ENCODE measurements around the gene TBC1D24.

TBC1D24 gene

GRCh38 chr16:2450975-2451381 is 23.9 kb upstream of the TBC1D24 start:
- DNase-seq, result no peak

DNA sequence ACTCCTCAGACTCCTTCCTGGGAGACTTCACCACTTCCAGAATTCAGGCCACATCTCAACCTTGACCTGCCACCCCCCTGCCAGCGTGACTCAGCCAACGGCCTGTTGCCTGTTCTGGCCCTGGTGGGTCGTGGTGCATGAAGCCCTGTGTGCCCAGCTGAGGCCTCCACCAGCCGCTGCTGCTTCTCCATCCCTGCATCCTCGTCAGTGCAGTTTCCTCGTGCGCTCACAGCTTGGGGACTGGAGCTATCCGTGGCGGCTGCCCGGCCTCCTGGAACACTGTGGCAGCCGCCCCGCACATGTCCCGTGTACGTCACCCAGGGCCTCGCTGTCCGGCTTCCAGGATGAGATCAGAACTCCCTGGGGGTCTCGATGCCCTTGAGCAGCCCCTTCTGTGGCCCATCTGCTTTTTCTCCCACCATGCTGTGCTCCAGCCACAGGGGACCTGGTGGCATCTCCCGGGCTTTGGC is 23.0 kb upstream of the TBC1D24 start:
- no peak for DNase-seq

DNA sequence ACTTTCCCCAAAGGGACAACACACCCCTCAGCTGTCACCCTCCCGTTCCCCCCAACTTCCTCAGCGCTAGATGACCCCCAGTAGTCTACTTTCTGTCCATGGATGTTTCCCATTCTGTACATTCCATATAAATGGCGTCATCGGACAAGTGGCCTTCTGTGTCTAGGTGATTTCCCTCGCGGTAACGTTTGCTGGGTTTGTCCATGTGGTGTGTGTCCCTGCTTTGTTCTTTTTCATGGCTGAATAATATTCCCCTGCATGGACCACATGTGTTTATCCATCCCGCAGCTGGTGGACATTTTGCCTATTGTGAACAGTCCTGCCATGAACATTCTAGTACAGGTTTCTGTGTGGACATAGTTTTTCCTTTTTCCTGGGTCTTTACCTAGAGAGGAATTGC is 22.3 kb upstream of the TBC1D24 start:
- no peak for DNase-seq

DNA sequence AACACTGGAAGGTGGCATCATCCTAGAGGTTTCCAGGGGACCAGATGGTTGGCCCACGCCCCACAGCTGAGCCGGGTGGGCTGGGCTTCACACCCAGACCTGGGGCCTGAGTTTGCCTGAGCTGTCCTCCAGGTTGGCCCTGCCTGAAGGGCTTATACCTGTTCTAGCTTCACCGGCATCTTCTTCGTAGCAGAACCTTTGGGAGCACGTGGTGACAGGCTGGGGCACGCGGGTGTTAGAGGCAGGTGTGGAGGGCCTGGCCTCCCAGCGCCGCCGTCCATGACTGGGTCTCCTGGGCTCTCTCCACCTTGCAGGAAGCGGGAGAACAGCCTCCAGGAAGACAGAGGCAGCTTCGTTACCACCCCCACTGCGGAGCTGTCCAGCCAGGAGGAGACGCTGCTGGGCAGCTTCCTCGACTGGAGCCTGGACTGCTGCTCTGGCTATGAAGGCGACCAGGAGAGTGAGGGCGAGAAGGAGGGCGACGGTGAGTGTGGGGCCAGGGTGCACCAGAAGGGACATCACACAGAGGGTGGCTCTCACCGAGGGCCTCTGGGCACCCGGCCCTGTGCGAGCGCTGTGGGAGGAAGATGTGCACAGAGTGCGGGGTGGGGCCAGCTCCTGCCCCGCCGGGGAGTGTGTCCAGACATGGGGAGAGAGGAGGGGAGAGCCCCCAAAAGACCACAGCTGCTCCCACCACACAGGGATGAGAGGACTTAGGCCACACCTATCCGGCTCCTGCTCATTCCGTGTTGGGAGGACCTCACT is 19.7 kb upstream of the TBC1D24 start:
- no peak for DNase-seq

GRCh38 chr16:2456551-2457153 is 18.3 kb upstream of the TBC1D24 start:
- no peak for DNase-seq

- no peak for DNase-seq
These were observed 17.7 kb upstream of the TBC1D24 start for GRCh38 chr16:2457267-2457666.

GRCh38 chr16:2457946-2458345 is 17.0 kb upstream of the TBC1D24 start:
- no peak for DNase-seq

DNA sequence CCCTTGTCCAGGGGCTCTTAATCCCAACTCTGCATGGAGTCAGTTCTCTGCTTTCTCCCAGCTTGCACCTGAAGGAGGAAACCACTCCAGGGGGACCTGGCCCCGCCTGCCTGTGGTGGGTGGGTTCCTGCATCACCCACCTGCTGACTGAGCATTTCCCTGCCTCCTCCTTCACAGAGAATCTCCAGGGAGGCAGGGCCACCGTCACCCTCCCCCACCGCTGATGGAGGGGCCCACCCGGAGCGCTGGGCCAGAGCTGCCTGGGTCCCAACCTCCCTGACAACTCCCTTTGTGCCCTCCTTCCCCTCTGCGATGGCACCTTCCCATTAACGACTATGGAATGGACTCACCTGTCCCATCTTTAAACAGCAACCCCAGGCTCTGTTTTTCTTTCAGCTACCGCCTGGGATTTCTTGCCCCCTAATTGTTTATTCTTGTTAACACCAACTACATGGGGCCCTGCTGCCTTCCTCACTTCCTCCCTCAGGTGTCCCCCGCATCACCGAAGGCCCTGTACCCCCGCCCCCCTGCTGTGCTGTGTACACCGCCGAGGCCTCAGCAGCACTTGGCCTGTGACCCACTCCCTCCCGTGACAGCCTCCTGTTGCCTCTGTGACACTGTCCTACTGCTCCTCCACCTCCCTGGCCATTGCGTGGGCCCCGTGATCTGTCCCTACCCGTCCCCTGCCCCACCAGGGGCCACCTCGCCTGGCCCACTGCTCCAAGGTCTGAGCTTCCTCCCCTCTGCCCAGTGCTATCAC is 15.9 kb upstream of the TBC1D24 start:
- no peak for DNase-seq

DNA sequence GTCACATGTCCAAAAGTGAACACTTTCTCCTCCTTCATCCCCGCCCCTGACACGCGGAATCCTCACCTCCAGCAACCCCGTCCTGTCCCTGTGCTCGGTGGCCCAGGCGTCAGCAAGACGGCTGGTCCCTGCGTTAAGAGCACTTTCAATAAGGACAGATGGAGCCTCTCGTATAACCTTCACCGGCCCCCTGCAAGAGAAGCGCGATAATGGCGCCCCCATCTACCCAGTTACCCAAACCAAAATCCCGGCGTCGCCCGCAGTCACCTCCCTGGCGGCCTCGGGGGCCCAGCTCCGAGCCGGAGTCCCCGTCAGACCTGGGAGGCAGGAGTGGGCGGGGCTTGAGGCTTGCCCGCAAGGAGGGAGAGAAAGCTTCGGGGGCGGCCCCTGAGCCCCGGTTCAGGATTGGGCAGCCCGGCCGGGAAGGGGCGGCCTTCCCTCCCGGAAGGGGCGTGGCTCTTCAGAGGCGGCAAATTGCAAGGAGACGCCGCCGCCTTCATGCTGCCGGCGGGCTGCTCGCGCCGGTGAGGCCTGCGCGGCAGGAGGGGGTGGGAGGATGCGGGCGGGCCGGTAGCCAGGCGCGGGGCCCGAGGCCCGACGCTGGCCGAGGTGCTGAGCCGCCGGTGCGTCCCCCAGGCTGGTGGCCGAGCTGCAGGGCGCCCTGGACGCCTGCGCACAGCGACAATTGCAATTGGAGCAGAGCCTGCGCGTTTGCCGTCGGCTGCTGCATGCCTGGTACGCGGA is 15.1 kb upstream of the TBC1D24 start, which contains the start of gene TEDC2:
TSS of gene TEDC2 (plus strand) at position 463 of the 744 bp plus-strand sequence. CDS start at position 499, 36 bp downstream.
- DNase-seq, result peak; percentile 97

- DNase-seq, result no peak
These were observed 14.6 kb upstream of the TBC1D24 start for GRCh38 chr16:2460391-2460713.

DNA sequence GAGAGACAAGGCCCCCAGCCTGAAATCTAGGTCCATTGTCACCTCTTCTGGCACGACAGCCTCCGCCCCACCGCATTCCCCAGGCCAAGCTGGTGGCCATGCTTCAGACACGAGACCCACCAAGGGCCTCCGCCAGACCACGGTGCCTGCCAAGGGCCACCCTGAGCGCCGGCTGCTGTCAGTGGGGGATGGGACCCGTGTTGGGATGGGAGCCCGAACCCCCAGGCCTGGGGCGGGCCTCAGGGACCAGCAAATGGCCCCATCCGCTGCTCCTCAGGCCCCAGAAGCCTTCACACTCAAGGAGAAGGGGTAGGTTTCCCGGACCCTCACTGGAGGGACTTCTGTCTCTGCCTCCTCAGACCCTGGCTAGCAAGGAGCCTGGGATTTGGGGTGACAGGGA is 14.0 kb upstream of the TBC1D24 start:
- no peak for DNase-seq

- no peak for DNase-seq
These were observed 12.7 kb upstream of the TBC1D24 start for GRCh38 chr16:2462031-2462866.

DNA sequence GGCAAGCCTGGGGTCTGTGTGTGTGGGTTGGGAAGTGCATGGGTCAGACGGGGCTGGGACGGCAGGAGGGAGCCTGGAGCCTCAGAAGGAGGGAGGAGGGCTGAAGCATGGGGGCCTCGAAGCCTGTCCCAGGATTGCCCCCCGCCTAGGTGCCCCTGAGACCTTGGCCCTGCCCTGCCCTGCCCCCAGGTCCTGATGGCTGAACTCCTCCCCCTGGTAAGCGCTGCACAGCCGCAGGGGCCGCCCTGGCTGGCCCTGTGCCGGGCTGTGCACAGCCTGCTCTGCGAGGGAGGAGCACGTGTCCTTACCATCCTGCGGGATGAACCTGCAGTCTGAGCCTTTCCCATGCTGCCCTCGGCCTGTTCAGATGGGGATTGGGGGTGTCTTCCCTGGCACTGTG is 10.6 kb upstream of the TBC1D24 start:
- DNase-seq, result no peak

DNA sequence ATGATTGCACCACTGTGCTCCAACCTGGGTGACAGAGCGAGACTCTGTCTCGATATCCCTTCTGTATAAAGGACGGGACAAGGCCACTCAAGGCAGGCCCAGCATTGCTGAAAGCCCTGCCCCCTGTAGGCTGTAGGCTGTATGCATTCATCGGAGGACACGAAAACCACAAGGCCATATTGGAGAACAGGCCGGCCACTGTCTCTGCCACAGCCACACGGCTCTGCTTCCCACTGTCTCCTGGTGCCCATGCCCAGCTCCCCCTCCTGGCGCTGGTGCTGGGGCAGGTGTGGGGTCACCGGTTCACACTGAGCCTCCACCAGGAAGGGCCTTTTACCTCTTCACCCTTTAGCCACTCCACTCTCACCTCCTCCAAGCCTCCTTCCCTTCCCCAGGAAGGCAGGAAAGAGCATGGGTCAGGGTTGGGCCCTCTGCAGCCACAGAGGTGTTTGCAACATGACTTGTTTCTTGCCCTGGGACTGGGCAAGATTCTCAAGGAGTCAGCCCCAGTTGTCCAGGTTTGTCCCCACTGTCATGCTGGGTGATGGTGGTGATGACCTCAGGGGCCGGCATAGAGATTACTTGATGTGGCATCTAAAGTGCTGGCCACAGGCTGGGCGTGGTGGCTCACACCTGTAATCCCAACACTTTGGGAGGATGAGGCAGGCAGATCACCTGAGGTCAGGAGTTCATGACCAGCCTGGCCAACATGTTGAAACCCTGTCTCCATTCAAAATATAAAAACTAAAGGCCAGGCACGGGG is 9.1 kb upstream of the TBC1D24 start:
- no peak for DNase-seq

DNA sequence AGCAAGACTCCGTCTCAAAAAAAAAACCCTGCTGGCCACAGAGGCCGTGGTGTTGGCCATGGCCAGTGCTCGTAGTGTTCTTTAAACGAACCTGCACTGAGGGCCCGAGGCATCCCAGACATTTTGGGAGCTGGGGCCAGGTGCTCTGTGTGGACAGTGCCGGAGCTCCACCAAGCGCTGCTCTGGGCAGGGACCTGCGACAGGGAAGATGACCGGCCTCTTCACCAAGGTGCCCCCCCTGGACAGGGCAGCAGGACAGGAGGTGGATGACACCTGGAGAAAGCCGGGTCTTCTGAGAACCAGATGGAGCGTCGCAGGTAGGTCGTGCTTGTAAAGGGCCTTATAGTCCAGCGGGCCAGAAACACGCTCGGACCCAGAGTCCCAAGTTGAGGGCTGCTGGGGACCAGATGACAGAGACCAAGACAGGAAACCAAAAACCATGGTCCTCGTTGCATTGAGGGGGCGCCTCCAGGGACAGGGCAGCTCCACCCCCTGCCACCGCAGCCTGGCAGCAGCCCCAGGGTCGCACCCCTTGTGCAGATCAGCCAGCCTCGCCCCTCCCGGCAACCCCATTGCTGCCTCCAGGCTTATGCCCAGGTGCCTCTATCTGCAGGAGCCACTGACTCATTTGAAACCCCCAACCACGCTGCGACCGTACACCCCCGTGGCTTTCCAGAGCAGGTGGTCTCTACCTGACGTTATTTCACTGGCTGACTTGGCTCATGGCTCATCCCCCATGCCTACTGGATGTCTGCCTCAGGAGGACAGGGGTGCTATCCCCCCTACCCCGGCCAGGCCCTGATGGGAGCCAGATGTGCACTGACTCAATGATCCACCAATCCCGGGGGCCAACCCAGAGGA is 8.0 kb upstream of the TBC1D24 start:
- DNase-seq, result no peak

DNA sequence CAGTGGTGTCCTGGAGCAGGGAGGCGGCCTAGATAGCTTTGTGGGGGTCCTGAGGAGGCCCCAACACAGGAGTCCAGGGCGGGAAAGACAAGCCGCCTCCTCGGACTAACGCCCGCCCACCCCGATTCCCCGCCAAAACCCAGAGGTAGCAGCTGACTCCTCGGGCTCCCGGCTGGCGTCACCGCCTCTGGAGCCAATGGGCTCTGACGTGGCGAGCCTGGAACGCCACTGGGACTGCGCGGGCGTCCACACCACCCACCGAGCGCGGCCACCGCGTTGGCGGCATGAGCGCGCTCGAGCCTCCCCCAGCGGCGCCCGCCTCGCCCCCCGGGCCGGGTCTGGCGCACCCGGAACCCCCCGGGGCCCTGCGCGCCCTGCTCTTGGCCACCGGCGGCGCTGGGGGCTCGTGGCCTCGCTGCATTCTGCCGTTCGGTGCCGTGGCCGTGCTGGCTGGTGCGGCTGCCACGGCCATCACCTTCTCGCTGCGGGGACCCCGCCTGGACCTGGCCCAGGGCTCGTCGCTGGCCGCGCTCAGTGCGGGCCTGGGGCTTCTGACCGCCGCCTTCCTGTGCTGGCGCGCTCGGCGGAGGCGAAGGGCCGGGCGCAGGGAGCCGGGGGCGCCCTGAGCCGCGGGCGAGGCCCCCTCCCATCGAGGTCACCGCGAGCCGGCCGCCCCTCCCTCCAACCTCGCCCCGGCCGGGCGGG is 7.2 kb upstream of the TBC1D24 start:
- no peak for DNase-seq

GRCh38 chr16:2468233-2468724 is 6.6 kb upstream of the TBC1D24 start:
- no peak for DNase-seq

GRCh38 chr16:2468725-2469398 is 6.1 kb upstream of the TBC1D24 start:
- DNase-seq, result no peak
